Thyroid gland (tissue), 4 donors: ENCODE measurements around the gene CSRP2.

Experiments
- POLR2A ChIP-seq, 2 donors: fragments of 450-650 bp; IDR thresholded peaks; one replicate each; pipeline ENCODE4 v1.6.1; 2017; ENCODE audit warnings: antibody characterized with exemption in 2 of 2, mild to moderate bottlenecking in 2 of 2, moderate library complexity in 1 of 2
- TF ChIP-seq, protein P1 (sequence below), 6 experiments: fragments of 200-600 bp in 3 of 6; fragments of 450-650 bp in 3 of 6; sonication (generic) in 3 of 6; IDR thresholded peaks; one replicate each; pipeline ENCODE4 v1.5.1; 2016 to 2019; ENCODE audit warnings: antibody characterized with exemption in 6 of 6, mild to moderate bottlenecking in 2 of 6, inconsistent platforms in 1 of 6, moderate library complexity in 1 of 6

DNA sequence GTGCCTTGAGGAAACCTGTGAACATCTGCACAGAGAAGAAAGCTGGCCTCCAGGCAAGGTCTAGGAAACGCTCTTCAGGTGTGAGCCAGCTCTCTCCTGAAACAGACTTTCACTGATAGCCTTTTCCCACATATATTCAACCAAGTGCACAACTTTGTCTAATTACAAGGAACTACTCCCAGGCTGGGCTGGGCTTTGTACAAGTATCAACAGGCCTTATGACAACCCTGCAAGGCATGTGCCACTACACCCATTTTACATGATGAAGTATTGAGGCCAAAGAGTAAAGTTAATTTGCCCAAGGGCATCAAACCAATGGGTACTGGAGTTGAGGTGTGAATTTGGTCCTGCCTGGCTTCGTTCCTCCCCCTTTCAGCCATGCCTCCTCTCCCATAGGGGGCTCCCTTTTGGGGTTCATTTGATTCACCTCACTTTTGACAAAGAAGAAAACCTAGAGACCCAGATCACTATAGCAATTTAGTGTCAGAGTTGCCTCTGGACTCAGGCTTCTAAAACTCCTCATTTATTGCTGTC, 2.1 kb downstream of the CSRP2 start:
- TF ChIP-seq POLR2A (IDR thresholded peaks at IDR 0.05) = no peak
- TF ChIP-seq, protein P1, sequence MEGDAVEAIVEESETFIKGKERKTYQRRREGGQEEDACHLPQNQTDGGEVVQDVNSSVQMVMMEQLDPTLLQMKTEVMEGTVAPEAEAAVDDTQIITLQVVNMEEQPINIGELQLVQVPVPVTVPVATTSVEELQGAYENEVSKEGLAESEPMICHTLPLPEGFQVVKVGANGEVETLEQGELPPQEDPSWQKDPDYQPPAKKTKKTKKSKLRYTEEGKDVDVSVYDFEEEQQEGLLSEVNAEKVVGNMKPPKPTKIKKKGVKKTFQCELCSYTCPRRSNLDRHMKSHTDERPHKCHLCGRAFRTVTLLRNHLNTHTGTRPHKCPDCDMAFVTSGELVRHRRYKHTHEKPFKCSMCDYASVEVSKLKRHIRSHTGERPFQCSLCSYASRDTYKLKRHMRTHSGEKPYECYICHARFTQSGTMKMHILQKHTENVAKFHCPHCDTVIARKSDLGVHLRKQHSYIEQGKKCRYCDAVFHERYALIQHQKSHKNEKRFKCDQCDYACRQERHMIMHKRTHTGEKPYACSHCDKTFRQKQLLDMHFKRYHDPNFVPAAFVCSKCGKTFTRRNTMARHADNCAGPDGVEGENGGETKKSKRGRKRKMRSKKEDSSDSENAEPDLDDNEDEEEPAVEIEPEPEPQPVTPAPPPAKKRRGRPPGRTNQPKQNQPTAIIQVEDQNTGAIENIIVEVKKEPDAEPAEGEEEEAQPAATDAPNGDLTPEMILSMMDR (IDR thresholded peaks at IDR 0.05) = no peak
